Esophagus squamous epithelium (tissue), 5 donors: ENCODE data around the gene PTDSS2. TPM values are rescaled to one million over a fixed set of nuclear protein-coding genes. Genes with fewer than 3 reads are reported as not detected.
A peak's percentile ranks its signal among the peaks of the same experiment; 100 is the strongest.
"Not testable (repeated sequence)": the region's sequence is repeated elsewhere in the genome, so short reads cannot be mapped to it uniquely, and the experiment has no call there.

Experiments
- DNase-seq: peaks from one replicate; lab custom pipeline; 2025; lab: John Stamatoyannopoulos, UW
- H3K27ac ChIP-seq, 4 donors: fragments of 200-600 bp; sonication (generic); one replicate each; pipeline ENCODE4 v1.5.1; 2016 to 2019; ENCODE audit warnings: mild to moderate bottlenecking in 1 of 4
- H3K27me3 ChIP-seq, 4 donors: fragments of 200-600 bp; sonication (generic); 1 replicate in 3 of 4; 2 replicates in 1 of 4; pipeline versions ENCODE4 v1.5.1 to v1.6.0; 2017 to 2021; ENCODE audit warnings: antibody characterized with exemption in 1 of 4
- H3K36me3 ChIP-seq, 3 donors: fragments of 200-600 bp; sonication (generic); one replicate each; pipeline ENCODE4 v1.5.1; 2016 to 2019
- H3K4me1 ChIP-seq, 3 donors: fragments of 200-600 bp; sonication (generic); one replicate each; pipeline ENCODE4 v1.5.1; 2017 to 2019
- H3K4me3 ChIP-seq, 4 donors: fragments of 200-600 bp; sonication (generic); 1 replicate in 3 of 4; 2 replicates in 1 of 4; pipeline ENCODE4 v1.5.1; 2016 to 2019; ENCODE audit warnings: mild to moderate bottlenecking in 2 of 4, moderate library complexity in 1 of 4
- H3K9me3 ChIP-seq, 3 donors: fragments of 200-600 bp; sonication (generic); one replicate each; pipeline ENCODE4 v1.5.1; 2016 to 2019
- POLR2A ChIP-seq, 4 donors: fragments of 450-650 bp; IDR thresholded peaks; one replicate each; pipeline ENCODE4 v1.6.1; 2017; ENCODE audit warnings: antibody characterized with exemption in 4 of 4, mild to moderate bottlenecking in 4 of 4, moderate library complexity in 3 of 4
- WGBS, 2 donors: methylation state at CpG; one replicate each; pipeline ENCODE4 v1.1.5; 2018; 5-methylcytosine and 5-hydroxymethylcytosine counted together
- intact Hi-C: fragments of 100-400 bp; cut with DNase I; formaldehyde crosslinking; loops from one replicate; pipeline ENCODE4 v1.15.0; 2022
- total RNA-seq, 4 donors: library from RNA; depleted of rRNA; stranded (reverse); fragments of >200 nt; gene quantifications; one replicate each; pipeline ENCODE4 v1.1.0, GENCODE V29; 2016
- TF ChIP-seq, protein P1 (sequence below), 6 experiments: fragments of 450-650 bp in 4 of 6; fragments of 200-600 bp in 2 of 6; sonication (generic) in 2 of 6; IDR thresholded peaks; one replicate each; pipeline ENCODE4 v1.5.1; 2016 to 2019; ENCODE audit warnings: antibody characterized with exemption in 6 of 6, mild to moderate bottlenecking in 4 of 6, moderate library complexity in 4 of 6
- donor health status: DM: yes; HTN: yes; CAD: no.

PTDSS2 gene
- total RNA-seq, 4 donors from 2014 or later, result 15.8 to 34.3 (median 22.8) TPM

DNA sequence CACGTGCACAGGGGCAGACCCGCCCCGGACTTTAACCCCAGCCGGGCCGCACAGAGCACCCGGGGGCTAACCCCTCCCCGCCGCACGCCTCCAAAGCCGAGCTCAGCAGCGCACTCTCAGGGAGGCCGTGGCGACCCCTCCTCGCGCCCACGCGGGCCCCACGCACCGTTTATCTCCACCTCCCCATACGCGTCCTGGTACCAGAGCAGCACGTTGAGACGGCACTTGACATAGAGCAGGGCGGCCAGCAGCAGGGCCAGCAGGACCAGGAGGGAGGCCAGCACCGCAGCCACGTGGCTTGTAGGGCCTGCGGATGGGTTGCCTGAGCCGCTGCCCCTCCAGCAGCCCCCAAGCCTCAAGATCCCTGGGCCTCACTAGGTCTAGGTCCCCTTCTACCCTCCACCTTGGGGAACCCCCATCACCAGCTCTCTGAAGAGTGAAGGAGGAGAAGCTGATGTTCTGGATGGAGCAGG is 42.4 kb upstream of the PTDSS2 start:
- TF ChIP-seq POLR2A (IDR thresholded peaks at IDR 0.05), result no peak
- TF ChIP-seq, protein P1, sequence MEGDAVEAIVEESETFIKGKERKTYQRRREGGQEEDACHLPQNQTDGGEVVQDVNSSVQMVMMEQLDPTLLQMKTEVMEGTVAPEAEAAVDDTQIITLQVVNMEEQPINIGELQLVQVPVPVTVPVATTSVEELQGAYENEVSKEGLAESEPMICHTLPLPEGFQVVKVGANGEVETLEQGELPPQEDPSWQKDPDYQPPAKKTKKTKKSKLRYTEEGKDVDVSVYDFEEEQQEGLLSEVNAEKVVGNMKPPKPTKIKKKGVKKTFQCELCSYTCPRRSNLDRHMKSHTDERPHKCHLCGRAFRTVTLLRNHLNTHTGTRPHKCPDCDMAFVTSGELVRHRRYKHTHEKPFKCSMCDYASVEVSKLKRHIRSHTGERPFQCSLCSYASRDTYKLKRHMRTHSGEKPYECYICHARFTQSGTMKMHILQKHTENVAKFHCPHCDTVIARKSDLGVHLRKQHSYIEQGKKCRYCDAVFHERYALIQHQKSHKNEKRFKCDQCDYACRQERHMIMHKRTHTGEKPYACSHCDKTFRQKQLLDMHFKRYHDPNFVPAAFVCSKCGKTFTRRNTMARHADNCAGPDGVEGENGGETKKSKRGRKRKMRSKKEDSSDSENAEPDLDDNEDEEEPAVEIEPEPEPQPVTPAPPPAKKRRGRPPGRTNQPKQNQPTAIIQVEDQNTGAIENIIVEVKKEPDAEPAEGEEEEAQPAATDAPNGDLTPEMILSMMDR (IDR thresholded peaks at IDR 0.05), result no peak
- Histone ChIP-seq H3K9me3 (no peaks in the 10 kb centered on the region), H3K4me1 (peaks cover 15 to 51% (median 16%) of the 10 kb centered on the region in 3 donors), H3K4me3 (peak overlapping the region in 3 of 4 donors; percentile 16 to 85 (median 59)), H3K36me3 (peaks cover 0 to 34% (median 12%) of the 10 kb centered on the region in 3 donors), H3K27me3 (peaks cover 0 to 5% (median 0%) of the 10 kb centered on the region in 4 donors), H3K27ac (peak overlapping the region; percentile 65 to 91 (median 80))
- WGBS, 2 donors, result 100% methylated on average over 1 of the region's 28 CpGs; no CpG with 5 or more reads in 1 of the 2 donors
- no peak for DNase-seq
- intact Hi-C loops, result no loop called here

DNA sequence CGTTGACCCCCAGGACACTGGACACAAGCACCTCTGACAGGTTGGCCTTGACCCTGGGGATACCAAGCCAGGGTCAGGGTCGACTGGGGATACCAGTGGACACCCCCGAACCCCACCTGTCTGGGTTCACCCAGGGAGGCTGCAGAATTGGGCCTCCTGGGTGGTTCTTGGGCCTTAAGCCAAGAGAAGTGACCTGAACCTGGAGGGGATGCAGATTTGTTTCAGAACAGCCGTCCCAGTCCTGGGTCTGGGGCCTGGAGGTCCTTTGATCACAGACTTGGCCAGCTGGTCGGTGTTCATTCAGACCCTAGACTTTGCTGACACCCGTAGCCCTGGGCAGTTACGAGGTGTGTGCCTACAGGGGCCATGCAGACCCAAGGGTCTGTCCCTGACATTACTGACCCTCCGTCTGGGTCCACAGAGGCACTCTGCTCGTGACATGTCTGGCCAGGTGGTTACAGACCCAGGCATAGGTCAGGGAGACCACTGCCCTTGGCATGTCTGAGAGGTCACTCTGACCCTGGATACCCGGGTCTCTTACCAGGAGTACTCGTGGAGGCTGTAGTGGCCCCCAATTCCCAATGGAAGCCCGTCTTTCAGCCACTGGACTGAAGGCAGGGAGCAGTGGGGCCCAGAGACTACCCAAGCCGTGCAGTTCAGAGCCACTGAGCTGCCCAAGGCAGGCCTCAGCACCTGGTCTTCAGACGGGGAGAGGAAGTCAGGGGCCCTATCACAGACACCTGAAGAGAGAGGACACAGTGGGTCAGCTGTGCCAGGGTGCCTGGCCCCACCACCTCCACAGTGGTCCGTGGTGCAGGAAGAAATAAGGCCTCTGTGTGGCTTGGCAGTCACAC is 41.7 kb upstream of the PTDSS2 start:
- Histone ChIP-seq H3K27ac (peak overlapping the region in 1 of 4 donors; percentile 90), H3K4me1 (peaks cover 15 to 54% (median 16%) of the 10 kb centered on the region in 3 donors), H3K9me3 (no peaks in the 10 kb centered on the region), H3K27me3 (peaks cover 0 to under 1% (median 0%) of the 10 kb centered on the region in 4 donors), H3K36me3 (peaks cover 0 to 28% (median 12%) of the 10 kb centered on the region in 3 donors), H3K4me3 (no peak overlapping the region)
- TF ChIP-seq, protein P1 (IDR thresholded peaks at IDR 0.05), result no peak
- TF ChIP-seq POLR2A (IDR thresholded peaks at IDR 0.05), result no peak
- no peak for DNase-seq
- intact Hi-C loops, result no loop called here
- WGBS, 2 donors, result 52% methylated on average over 4 of the region's 15 CpGs; no CpG with 5 or more reads in 1 of the 2 donors

DNA sequence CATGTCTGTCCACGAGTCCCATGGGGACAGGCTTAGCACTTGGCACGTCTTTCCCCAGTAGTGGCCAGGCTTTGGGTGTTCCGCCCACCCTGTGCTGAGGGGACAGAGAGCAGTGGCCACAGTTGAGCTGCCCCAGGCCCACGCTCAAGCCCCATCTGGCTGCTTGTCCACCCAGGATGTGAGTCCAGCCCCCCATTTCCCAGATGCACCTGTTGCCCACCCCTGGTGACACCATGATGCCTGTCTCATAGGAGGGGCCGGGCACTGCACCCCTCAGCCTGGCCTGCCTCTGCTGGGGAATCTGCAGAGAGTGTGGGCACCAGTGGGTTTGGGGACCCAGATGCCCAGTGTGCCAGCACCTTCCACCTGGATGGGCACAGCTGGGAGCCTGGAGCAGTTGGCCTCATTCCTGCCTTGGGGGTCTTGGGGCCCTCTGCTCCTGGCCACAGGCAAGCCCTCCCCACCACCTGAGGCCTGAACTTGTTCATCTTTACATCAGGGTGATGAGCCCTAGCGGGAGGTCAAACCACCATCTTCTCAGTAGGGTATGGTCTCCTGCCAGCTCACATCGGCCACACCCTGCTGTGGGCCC is 41.0 kb upstream of the PTDSS2 start:
- DNase-seq, result no peak
- Histone ChIP-seq H3K27me3 (no peaks in the 10 kb centered on the region), H3K4me1 (peaks cover 15 to 54% (median 16%) of the 10 kb centered on the region in 3 donors), H3K27ac (no peak overlapping the region), H3K4me3 (no peak overlapping the region), H3K36me3 (peaks cover 0 to 21% (median 8%) of the 10 kb centered on the region in 3 donors), H3K9me3 (no peaks in the 10 kb centered on the region)
- TF ChIP-seq, protein P1 (IDR thresholded peaks at IDR 0.05), result no peak
- no peak for TF ChIP-seq POLR2A (IDR thresholded peaks at IDR 0.05)
- intact Hi-C loops, result no loop called here
- WGBS, 2 donors, result 93 to 100% methylated on average over 1 to 5 of the region's 7 CpGs

DNA sequence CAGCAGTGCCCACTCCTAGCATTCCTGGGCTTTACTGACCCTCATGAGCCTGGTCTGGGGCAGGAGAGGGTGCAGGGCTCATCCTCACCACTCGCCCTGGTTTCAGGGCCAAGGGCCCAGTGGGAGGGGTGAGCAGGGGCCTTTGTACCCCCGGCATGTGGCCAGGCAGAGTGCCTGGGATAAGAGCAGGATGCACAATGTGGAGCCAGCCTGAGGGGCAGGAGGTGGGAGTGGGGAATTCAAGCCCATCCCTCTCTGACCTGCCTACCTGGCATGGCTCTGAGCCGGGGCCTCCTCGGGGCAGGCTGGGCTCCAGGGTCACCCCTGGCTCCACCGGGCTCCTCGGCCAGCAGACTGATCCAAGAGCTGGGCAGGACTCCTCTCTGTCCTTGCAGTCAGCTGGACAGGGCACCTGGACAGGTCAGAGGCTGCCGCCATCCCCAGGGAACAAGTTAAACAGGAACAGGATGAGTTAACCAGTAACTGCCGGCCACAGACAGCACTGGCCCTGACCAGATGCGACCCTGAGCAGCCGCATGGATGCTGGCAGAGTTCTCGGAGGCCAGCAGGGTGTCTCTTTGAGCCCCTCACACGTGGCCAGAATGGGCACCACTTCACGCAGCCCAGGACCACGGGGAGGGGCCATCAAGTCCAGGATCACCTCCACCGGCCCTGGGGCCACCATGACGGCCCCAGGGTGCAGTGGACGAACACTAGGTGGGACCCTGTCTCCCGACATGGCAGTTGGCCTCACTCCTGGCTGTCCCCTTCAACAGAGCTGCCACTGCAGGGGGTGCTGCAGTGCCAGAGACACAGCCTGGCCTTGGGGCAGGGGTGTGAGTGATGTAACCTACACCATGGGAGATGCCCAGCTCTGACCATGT is 40.2 kb upstream of the PTDSS2 start:
- intact Hi-C loops, result no loop called here
- TF ChIP-seq POLR2A (IDR thresholded peaks at IDR 0.05), result no peak
- TF ChIP-seq, protein P1 (IDR thresholded peaks at IDR 0.05), result no peak

DNA sequence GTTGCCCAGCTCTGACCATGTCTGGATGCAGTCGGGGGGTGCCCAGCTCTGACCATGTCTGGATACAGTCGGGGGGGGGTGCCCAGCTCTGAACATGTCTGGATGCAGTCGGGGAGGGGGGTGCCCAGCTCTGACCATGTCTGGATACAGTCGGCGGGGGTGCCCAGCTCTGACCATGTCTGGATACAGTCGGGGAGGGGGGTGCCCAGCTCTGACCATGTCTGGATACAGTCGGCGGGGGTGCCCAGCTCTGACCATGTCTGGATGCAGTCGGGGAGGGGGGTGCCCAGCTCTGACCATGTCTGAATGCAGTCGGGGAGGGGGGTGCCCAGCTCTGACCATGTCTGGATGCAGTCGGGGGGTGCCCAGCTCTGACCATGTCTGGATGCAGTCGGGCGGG is 39.4 kb upstream of the PTDSS2 start:
- peaks cover 17 to 54% (median 17%) of the 10 kb centered on the region in 3 donors for H3K4me1 ChIP-seq
- intact Hi-C loops, H3K36me3 ChIP-seq, H3K27me3 ChIP-seq, H3K9me3 ChIP-seq, DNase-seq, H3K27ac ChIP-seq, H3K4me3 ChIP-seq: not testable (repeated sequence)
- WGBS, 2 donors, result no CpG with 5 or more reads among the region's 13 CpGs

More for the DNA sequence above, 40.2 kb upstream of the PTDSS2 start:
- H3K9me3 ChIP-seq, result no peaks in the 10 kb centered on the region
- H3K4me3 ChIP-seq, result no peak overlapping the region
- H3K27me3 ChIP-seq, result peaks cover 0 to under 1% (median 0%) of the 10 kb centered on the region in 4 donors
- H3K36me3 ChIP-seq, result peaks cover 0 to 14% (median 1%) of the 10 kb centered on the region in 3 donors
- DNase-seq, result no peak
- H3K27ac ChIP-seq, result no peak overlapping the region
- peaks cover 15 to 54% (median 16%) of the 10 kb centered on the region in 3 donors for H3K4me1 ChIP-seq
- WGBS, 2 donors, result 76% methylated on average over 3 of the region's 18 CpGs; no CpG with 5 or more reads in 1 of the 2 donors

DNA sequence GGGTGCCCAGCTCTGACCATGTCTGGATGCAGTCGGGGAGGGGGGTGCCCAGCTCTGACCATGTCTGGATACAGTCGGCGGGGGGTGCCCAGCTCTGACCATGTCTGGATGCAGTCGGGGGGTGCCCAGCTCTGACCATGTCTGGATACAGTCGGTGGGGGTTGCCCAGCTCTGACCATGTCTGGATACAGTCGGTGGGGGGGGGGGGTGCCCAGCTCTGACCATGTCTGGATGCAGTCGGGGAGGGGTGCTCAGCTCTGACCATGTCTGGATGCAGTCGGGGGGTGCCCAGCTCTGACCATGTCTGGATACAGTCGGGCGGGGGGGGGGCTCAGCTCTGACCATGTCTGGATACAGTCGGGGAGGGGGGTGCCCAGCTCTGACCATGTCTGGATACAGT is 38.6 kb upstream of the PTDSS2 start:
- intact Hi-C loops, H3K27ac ChIP-seq, DNase-seq: not testable (repeated sequence)

More for the DNA sequence above, 38.6 kb upstream of the PTDSS2 start:
- H3K4me3 ChIP-seq, H3K9me3 ChIP-seq, H3K36me3 ChIP-seq: not testable (repeated sequence)
- Histone ChIP-seq H3K27me3 (peaks cover 0 to 17% (median 0%) of the 10 kb centered on the region in 4 donors), H3K4me1 (peaks cover 16 to 54% (median 17%) of the 10 kb centered on the region in 3 donors)
- WGBS, 2 donors, result no CpG with 5 or more reads among the region's 11 CpGs
